NT2/D1 (cell line): ENCODE measurements around the gene FAM167B.

Source experiments
- SUZ12 ChIP-seq: IDR thresholded peaks from 2 replicates; pipeline ENCODE4 v1.6.1; 2011; ENCODE audit not compliant: insufficient read length, insufficient read depth; ENCODE audit errors: extremely low read depth
- YY1 ChIP-seq: IDR thresholded peaks from 2 replicates; pipeline ENCODE4 v1.6.1; 2011; ENCODE audit not compliant: insufficient read length, insufficient read depth
- ZNF274 ChIP-seq: IDR thresholded peaks from 2 replicates; pipeline ENCODE4 v1.6.1; 2011; ENCODE audit warnings: mild to moderate bottlenecking, low read depth, low read length

DNA sequence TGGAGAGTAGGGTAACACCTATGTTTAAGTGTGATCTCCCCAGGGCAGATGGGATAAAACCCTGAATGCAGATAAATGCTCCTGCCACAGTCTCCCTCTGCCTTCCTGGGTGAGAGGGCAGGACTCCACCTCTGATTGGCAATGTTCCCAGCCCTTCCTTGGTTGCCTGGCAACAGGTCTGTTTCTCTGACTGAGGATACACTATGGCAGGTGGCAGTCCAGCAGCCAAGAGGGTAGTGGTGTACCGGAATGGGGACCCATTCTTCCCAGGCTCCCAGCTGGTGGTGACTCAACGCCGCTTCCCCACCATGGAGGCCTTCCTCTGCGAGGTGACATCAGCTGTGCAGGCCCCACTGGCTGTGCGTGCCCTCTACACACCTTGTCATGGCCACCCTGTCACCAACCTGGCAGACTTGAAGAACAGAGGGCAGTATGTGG is 38.1 kb upstream of the FAM167B start, which contains the start of gene DCDC2B:
- no peak for TF ChIP-seq ZNF274
- TF ChIP-seq YY1 = no peak
- TF ChIP-seq SUZ12 = no peak
